Heart left ventricle (tissue), 13 donors: ENCODE measurements around the gene DCK.

ENCODE experiments used
- POLR2A ChIP-seq, 2 donors: fragments of 450-650 bp; IDR thresholded peaks; one replicate each; pipeline ENCODE4 v1.6.1; 2017; ENCODE audit warnings: antibody characterized with exemption in 2 of 2, mild to moderate bottlenecking in 2 of 2, moderate library complexity in 2 of 2
- TF ChIP-seq, protein P1 (sequence below), 12 donors: fragments of 200-600 bp; sonication (generic) in 4 of 12; IDR thresholded peaks; one replicate each; pipeline versions ENCODE4 v1.5.0 to v1.8.0; 2018 to 2022; ENCODE audit warnings: antibody characterized with exemption in 12 of 12, mild to moderate bottlenecking in 5 of 12
- donor health status: ischemic (EF 13 %, LVEDD 7.1; RV severe dilation, severe dysfunction).
- donor health status: DM: no; HTN: yes; CAD: no.
- donor health status: DM: no; HTN: no; CAD: no.
- donor health status: ischemic (EF 25% LVEDD 6.9; RV normal size, moderate dysfunction).
- donor health status: ischemic (EF 25% LVEDD 5.7; RV mildly dilated, moderate dysfunction).
- donor health status: ischemic (EF 35%, LVEDD 5.7; RV mildly dilated, moderate dysfunction).
- donor health status: nonischemic (EF 11% LVEDD 7.7; RV severe dilation, severe dysfunction).
- donor health status: DM: yes; HTN: yes; CAD: no.
- donor health status: PGD.
- donor health status: ischemic (EF 29% LVEDD 5.4; RV normal size, mild dysfunction).
- donor health status: nonischemic (EF 23%, LVEDD 6.1; RV moderate dilation, normal function).

DNA sequence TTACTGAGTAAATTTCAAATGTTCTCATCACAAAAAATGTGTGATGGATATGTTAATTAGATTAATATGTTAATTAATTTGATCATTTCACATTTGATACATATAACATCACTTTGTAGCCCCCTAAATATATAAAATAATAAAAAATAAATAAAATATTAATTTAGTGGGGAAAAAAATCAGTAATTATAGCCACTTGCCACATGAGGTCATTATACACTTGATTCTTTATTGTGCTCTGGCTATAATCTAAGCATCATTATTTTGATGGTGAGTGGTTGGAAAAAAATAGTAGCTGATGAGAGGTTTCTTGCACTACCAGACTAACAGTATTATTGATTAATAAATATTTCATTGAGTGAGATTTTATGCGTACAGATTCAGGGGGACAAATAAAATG, 57.4 kb downstream of the DCK start:
- TF ChIP-seq, protein P1, sequence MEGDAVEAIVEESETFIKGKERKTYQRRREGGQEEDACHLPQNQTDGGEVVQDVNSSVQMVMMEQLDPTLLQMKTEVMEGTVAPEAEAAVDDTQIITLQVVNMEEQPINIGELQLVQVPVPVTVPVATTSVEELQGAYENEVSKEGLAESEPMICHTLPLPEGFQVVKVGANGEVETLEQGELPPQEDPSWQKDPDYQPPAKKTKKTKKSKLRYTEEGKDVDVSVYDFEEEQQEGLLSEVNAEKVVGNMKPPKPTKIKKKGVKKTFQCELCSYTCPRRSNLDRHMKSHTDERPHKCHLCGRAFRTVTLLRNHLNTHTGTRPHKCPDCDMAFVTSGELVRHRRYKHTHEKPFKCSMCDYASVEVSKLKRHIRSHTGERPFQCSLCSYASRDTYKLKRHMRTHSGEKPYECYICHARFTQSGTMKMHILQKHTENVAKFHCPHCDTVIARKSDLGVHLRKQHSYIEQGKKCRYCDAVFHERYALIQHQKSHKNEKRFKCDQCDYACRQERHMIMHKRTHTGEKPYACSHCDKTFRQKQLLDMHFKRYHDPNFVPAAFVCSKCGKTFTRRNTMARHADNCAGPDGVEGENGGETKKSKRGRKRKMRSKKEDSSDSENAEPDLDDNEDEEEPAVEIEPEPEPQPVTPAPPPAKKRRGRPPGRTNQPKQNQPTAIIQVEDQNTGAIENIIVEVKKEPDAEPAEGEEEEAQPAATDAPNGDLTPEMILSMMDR (IDR thresholded peaks at IDR 0.05) = peak in 2 of 12 donors; percentile 17 to 34
- no peak for TF ChIP-seq POLR2A (IDR thresholded peaks at IDR 0.05)
